ENCODE measurements around the gene OR13J1.

Gene OR13J1

DNA sequence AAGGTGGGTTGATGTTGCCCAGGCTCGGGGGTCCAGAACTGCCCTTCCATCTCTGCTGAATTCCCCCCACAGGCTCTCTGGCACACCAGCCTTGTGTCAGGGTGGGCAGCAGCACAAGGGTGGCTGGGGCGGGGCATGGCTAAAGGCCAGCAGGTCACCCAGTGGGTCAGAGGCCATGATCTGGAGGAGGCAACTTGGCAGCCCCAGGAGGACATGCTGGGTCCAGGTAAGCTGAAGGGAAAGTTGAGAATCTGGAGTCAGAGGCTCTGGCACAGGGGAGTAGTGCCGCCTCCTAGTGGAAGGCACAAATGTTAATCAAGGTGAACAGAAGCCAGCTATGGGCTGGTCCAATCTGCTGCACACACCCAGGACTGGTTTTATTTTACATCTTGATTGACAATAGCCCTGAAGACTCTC lies 35.0 kb downstream of the OR13J1 start:
- no peak for DNase-seq (ENCODE audit: extremely low read depth in 1 of 2, low read depth in 1 of 2)

DNA sequence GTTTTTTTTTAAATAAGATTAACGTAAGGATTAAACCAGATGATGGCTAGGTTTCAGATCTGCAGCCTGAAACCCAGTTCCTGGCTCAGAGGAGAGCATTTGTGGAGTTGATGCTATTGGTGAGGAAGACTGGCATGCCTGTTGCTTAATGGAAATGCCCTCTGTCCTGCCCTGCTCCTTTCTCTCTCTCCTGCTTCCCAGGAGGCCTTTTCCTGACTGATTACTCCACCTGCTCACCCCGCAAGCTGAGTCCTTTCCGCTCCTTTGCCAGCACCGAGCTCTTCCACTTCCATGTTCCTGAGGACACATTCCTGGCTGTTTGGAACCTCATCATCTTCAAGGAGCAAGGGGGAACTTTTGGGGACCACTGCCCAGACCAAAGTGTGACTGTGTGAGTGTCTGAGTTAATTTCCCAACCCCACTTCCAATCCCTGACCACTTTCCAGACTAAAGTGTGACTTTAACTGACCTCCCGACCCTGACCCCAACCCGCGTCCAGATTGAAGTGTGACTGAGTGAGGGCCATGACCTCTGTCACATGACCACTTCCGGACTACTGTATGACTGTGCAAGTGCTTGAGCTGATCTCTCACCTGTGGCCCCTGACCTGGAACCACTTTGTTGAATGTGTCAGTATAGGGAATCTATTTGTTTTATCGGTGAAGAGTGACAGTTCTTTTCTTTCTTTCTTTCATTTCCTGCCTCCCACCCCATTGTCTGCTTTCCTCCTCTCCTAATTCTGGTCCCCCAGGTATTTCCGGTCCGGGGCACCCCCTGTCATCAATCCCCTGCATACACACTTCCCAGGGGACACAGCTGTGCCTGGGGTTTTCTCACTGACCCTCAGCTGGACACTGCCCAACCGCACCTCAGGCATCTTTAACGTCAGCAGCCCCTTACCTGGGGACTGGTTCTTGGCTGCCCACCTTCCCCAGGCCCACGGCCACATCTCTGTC lies 35.7 kb downstream of the OR13J1 start:
- no peak for DNase-seq (ENCODE audit: extremely low read depth in 1 of 2, low read depth in 1 of 2)

DNA sequence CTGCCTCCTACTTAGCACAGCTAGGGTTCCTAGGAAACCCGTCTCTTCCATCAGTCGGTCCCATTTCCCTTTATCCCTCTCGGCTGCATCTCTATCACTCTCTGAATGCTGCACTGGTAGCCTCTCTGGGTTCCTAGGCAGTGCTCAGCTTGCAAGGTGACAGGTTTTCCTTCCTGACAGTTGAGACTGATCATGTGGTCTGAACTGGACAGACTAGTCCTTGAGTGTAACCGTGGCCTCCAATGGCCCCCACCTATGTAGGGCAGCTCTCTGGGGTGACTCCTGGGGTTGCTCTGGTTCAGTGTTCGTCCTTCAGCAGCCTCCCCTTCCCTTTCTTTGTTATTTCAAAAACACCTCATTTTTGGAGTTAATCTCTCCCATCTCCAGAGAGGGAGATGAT lies 37.4 kb downstream of the OR13J1 start:
- no peak for DNase-seq (ENCODE audit: extremely low read depth in 1 of 2, low read depth in 1 of 2)

DNA sequence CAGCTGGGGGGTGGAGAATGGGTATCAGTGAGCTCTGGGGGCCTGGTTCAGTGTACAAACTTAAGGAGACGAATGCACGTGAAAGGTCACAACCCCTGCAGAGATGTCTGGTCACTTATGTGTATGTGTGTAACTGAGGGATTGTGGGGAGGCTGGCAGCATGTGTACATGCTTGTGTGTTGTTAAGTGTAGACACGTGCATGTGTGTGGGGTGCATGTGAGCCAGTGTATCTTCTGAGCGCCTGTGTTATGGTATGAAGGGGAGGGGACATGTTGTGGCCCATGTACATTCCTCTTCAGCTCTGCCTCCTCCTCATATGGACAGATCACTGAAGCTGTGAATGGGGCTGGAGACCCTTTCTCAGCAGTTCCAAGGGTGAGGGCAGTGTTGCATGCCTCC lies 39.2 kb downstream of the OR13J1 start:
- DNase-seq (ENCODE audit: extremely low read depth in 1 of 2, low read depth in 1 of 2), result no peak

DNA sequence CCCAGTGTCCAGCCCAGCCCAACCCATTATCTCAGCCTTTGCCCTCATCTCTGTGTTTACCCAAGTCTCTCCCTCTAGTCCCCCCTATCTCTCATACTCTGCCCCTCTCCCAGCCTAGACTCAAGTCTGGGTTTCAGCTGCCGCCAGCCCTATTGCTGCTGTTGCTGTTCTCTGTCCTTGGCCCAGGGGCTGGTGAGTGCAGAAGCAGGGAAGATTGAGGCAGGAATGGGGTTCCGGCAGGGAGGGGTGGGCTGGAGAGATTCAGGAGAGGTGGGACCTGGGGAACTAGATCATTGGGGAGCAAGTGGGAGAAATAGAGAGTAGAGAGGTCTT lies 40.5 kb downstream of the OR13J1 start:
- DNase-seq (ENCODE audit: extremely low read depth in 1 of 2, low read depth in 1 of 2), result no peak

DNA sequence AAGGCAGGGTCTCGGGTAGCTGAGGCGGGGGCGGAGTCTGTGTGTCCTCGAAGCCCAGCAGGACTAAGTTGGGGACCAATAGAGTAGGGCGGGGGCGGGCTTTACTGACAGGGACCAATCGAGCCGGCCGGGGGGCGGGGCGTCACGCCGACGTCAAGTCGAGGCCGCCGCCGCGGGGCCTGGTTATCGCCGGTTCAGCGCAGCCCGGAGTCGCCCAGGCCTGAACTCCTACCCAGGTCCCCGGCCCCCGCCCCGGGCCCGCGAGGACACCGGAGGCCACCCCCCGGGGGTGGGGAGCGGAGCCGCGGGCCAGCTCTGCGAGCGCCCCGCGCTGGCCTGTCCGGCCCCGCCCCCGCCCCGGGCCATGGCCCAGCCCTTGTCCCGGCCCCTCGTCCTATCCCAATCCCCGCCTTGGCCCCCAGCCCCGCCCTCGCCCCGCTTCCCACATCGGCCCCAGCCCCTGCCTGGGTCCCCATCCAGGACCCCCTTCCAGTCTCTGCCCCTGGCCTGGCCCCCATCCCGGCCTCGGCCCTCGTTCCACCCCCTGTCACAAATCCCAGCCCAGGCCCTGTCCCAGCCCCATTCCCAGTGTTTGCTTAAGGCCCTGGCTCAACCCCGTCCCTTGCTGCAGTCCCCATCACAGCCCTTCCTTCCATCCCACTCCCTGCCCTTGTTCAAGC lies 41.0 kb downstream of the OR13J1 start, which contains the start of gene TMEM8B:
Gene TMEM8B, plus strand, starts transcription at position 145 of the 680 bp plus-strand sequence. Its CDS starts 220 bp downstream, at position 365.
- peak; percentile 82 to 94 for DNase-seq (ENCODE audit: extremely low read depth in 1 of 2, low read depth in 1 of 2)

DNA sequence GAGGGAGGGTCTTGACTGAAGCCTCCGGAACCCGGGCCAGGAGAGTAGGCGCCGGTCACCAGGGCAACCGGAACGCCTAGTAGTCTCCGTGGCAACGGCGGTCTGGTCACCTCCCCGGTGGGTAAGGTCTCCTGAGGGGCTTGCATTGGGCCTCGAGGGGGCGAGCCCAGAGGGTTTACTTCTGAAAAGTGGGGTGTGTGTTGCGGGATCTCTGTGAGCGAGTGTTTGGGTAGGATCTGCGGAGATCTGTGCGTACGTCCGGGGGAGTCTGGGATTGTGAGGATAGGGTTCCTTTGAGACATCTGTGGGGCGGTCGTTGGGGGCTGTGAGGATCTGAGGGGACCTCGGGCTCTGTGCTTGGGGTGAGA lies 41.5 kb downstream of the OR13J1 start, which contains the start of gene FAM221B:
Gene FAM221B, minus strand, starts transcription at position 17 of the 368 bp plus-strand sequence. CDS start 2,571 bp downstream, outside the sequence.
- DNase-seq (ENCODE audit: extremely low read depth in 1 of 2, low read depth in 1 of 2), result no peak

DNA sequence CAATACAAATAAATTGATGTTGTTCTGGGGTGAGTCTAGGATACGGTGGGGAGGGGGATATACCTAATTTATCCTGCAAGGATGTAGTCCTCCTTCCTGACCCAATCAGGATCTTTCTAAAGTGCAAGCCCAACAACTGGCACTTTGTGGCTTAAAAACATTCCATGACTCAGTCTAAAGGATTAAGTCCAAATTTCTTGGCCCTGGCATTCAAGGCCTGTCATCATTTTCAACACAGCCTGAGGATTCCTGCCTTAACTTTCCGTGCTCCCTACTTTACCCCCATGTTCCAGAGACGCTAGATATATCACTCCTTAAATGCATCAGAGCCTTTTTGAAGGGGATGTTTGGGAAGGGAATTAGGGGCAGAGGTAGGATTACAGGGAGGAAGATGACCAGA lies 42.7 kb downstream of the OR13J1 start:
- no peak for DNase-seq (ENCODE audit: extremely low read depth in 1 of 2, low read depth in 1 of 2)

DNA sequence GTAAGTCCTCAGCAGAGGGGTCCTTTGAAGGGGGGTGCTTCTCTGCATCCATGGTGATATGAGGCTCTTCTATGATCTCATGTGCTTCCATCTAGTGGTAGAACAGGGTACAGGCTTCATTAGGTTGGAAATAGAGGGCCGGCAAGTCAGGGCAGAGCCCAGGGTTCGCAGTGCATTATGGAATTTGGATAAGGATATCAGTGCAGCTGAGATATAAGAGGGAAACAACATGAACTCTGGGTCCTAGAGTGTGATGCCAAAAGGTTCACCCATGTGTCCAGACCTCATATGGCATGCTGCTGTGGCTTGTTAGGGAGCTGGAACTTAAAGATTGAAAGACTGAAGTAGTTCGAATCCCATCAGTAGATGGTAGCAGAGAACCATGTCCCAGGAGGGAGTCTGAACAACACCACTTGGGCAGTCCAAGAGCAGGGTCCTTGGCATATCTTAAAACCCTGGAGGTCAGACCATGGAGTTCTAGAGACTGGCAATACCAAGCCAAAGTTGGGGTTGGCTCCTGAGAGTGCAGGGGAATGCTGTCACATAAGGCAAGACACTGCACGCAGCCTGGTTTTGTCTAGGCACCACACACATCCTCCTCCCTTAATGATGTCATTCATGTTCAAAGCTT lies 44.0 kb downstream of the OR13J1 start:
- DNase-seq (ENCODE audit: extremely low read depth in 1 of 2, low read depth in 1 of 2), result no peak

DNA sequence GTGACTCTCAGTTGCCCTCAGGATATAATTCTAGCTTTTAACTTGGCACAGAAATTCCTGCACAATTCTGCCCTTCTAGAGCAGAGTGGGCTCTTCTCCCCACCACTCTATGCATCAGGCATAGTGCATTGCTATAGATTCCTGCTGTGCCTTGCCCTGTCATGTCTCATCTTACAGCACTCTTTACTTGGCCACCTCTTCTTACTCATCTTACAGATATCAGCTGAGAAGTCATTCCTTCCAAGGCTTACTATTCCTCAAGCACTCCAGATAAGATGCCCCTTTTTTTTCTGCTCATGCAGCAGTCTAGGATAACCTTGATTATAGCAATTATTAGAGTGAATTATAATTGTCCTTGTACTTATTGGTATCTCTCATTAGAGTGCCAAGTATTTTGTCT lies 47.3 kb downstream of the OR13J1 start:
- no peak for DNase-seq (ENCODE audit: extremely low read depth in 1 of 2, low read depth in 1 of 2)

DNA sequence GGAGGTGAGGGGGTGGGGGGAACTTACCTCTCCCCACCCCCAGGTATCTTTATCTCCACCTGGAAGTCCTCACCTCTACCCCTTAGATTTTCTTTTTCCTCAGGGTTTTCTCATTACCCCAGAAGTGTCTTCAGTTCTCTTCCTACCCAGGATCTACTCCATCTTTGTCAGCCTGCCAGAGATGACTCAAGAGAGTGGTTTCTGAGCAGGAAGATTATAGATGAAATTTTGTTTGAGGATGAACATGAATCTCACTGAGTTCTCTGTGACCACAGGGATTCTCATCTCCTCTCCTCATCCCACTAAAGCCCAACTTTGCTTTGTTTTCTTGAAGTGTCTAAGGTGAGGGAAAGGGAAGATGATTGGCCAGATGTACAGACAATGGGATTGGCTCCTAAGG lies 50.1 kb downstream of the OR13J1 start:
- no peak for DNase-seq (ENCODE audit: extremely low read depth in 1 of 2, low read depth in 1 of 2)
